ENCODE measurements around the gene ATP13A3.
A peak's percentile ranks its signal among the peaks of the same experiment; 100 is the strongest.
"Not testable (repeated sequence)": the region's sequence is repeated elsewhere in the genome, so short reads cannot be mapped to it uniquely, and the experiment has no call there.

ATP13A3 gene

DNA sequence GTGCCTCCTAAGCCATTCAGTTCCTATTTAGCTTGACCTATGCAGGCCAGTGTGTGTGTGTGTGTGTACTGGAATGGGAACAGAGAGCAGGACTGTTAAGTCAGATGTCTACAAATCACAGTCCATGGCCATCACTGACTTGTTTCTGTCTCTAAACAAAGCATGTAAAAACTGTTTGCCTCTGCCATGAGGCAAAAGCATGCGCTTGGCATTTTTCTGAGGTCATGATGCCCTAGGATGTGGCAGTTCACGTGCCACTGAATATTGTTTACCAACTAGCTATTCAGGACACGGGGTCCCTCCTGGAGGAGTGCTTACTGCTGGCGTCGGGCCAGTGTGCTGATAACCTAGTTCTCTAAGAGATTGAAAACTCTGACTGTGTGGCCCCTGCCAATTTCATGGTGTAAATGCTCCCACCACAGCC, 8.2 kb upstream of the ATP13A3 start:
- Histone ChIP-seq H2AK5ac (ENCODE audit: low read depth, low read length) (no peak overlapping the region), H3K27ac (replicated peaks; ENCODE audit: low read length) (no peak overlapping the region), H4K91ac (ENCODE audit: low read depth, low read length, poor library complexity) (no peak overlapping the region), H3K79me1 (ENCODE audit: low read depth, low read length) (no peaks in the 10 kb centered on the region), H2AFZ (ENCODE audit: low read length) (no peak overlapping the region), H2BK12ac (ENCODE audit: low read length) (no peak overlapping the region), H3K27me3 (ENCODE audit: control insufficient read depth in 3 of 3, insufficient read depth in 3 of 3, low read depth in 1 of 3, low read length in 3 of 3) (no peaks in the 10 kb centered on the region), H3K4me1 (ENCODE audit: control insufficient read depth in 2 of 2, insufficient read depth in 1 of 2, low read depth in 1 of 2, low read length in 2 of 2) (peaks cover 0 to 5% of the 10 kb centered on the region in 2 donors), H2BK15ac (ENCODE audit: low read length) (no peak overlapping the region), H4K8ac (ENCODE audit: low read depth, low read length) (peak overlapping the region; percentile 48), H3K4ac (ENCODE audit: low read length) (no peak overlapping the region), H3K23ac (ENCODE audit: low read depth, low read length, poor library complexity) (no peak overlapping the region), H3K36me3 (replicated peaks in 1 of 2; ENCODE audit: control insufficient read depth in 2 of 2, insufficient read depth in 2 of 2, low read length in 2 of 2) (no peaks in the 10 kb centered on the region), H3K4me2 (ENCODE audit: insufficient read depth, low read length, poor library complexity, severe bottlenecking) (no peak overlapping the region), H2BK120ac (ENCODE audit: low read depth, low read length) (no peak overlapping the region), H2BK5ac (ENCODE audit: low read length) (no peak overlapping the region), H3K9ac (ENCODE audit: low read depth, low read length, poor library complexity) (no peak overlapping the region), H3K4me3 (ENCODE audit: low read length in 2 of 2) (no peak overlapping the region), H3K18ac (ENCODE audit: low read length) (no peak overlapping the region), H3K14ac (ENCODE audit: low read length) (no peak overlapping the region), H3K9me3 (replicated peaks in 1 of 2; ENCODE audit: control insufficient read depth in 2 of 2, insufficient read depth in 1 of 2, low read depth in 1 of 2, low read length in 2 of 2) (peaks cover 0 to 2% of the 10 kb centered on the region in 2 donors)
- no peak for DNase-seq (ENCODE audit: low spot score)
- no CpG with 5 or more reads among the region's 5 CpGs for WGBS, 2 donors (ENCODE audit: extremely low coverage in 2 of 2, insufficient read length in 2 of 2, insufficient replicate concordance in 1 of 2)

DNA sequence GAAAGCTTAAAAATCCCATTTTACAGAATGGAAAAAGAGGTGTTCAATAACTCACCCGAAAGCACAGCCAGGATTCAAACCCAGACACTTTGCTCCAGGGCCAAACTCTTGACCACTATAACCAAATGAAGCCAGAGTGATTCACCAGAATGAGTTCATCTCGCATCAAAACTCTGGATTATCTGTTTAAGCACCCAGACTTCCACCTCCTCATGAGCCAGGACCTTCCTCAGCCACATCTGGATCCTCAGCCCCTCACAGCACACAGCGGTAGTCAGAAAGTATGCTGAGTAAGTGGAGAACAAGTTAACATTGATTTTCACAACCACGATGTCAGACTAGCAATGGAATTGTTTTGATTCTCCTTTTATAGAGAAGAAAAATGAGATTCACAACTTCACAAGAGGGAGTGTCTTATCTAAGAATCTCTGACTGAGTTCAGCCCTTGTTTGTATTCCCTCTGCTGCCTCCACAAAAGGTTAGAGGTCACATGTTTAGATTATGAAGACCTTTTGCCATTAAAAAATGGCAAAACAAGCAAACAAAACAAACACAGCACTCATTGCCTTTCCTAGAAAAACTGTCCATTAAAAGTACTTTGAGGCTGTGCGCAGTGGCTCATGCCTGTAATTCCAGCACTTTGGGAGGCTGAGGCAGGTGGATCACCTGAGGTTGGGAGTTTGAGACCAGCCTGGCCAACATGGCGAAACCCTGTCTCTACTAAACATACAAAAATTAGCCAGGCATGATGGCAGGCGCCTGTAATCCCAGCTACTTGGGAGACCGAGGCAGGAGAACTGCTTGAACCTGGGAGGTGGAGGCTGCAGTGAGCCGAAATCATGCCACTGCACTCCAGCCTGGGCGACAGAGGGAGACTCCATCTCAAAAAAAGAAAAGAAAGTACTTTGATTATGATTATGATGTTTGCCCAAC, 7.5 kb upstream of the ATP13A3 start:
- H3K14ac ChIP-seq (ENCODE audit: low read length); H2AFZ ChIP-seq (ENCODE audit: low read length); H2BK12ac ChIP-seq (ENCODE audit: low read length); H3K36me3 ChIP-seq (replicated peaks in 1 of 2; ENCODE audit: control insufficient read depth in 2 of 2, insufficient read depth in 2 of 2, low read length in 2 of 2); H3K4me1 ChIP-seq (ENCODE audit: control insufficient read depth in 2 of 2, insufficient read depth in 1 of 2, low read depth in 1 of 2, low read length in 2 of 2); H3K18ac ChIP-seq (ENCODE audit: low read length); H3K4ac ChIP-seq (ENCODE audit: low read length); H3K4me3 ChIP-seq (ENCODE audit: low read length in 2 of 2); H3K27ac ChIP-seq (replicated peaks; ENCODE audit: low read length); H3K9ac ChIP-seq (ENCODE audit: low read depth, low read length, poor library complexity); H3K23ac ChIP-seq (ENCODE audit: low read depth, low read length, poor library complexity); H2BK15ac ChIP-seq (ENCODE audit: low read length); DNase-seq (ENCODE audit: low spot score); H3K79me1 ChIP-seq (ENCODE audit: low read depth, low read length); H3K4me2 ChIP-seq (ENCODE audit: insufficient read depth, low read length, poor library complexity, severe bottlenecking); H2BK5ac ChIP-seq (ENCODE audit: low read length); H3K9me3 ChIP-seq (replicated peaks in 1 of 2; ENCODE audit: control insufficient read depth in 2 of 2, insufficient read depth in 1 of 2, low read depth in 1 of 2, low read length in 2 of 2); H3K27me3 ChIP-seq (ENCODE audit: control insufficient read depth in 3 of 3, insufficient read depth in 3 of 3, low read depth in 1 of 3, low read length in 3 of 3); H4K8ac ChIP-seq (ENCODE audit: low read depth, low read length); H2AK5ac ChIP-seq (ENCODE audit: low read depth, low read length); H2BK120ac ChIP-seq (ENCODE audit: low read depth, low read length); H4K91ac ChIP-seq (ENCODE audit: low read depth, low read length, poor library complexity): not testable (repeated sequence)
- no CpG with 5 or more reads among the region's 10 CpGs for WGBS, 2 donors (ENCODE audit: extremely low coverage in 2 of 2, insufficient read length in 2 of 2, insufficient replicate concordance in 1 of 2)

DNA sequence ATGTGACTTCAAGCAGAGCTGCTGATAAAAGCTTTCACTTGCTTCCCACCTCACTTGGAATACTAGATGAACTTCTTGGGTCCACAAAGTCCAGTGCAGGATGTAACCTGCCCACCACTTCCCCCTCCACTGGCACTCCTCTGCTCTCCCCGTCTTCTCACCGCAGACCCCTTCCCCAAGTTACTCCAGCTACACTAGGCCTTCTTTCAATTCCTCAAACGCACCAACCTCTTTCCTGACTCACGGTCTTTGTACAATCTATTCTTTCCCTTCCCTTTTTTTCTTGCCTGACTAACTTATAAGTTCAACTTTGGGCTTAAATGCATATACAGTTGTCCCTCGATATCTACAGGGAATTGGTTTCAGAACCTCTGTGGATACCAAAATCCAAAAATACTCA, 5.2 kb upstream of the ATP13A3 start:
- no peaks in the 10 kb centered on the region for H3K36me3 ChIP-seq (replicated peaks in 1 of 2; ENCODE audit: control insufficient read depth in 2 of 2, insufficient read depth in 2 of 2, low read length in 2 of 2)
- H3K4me1 ChIP-seq (ENCODE audit: control insufficient read depth in 2 of 2, insufficient read depth in 1 of 2, low read depth in 1 of 2, low read length in 2 of 2): no peaks in the 10 kb centered on the region

More for the DNA sequence above, 5.2 kb upstream of the ATP13A3 start:
- H3K27me3 ChIP-seq (ENCODE audit: control insufficient read depth in 3 of 3, insufficient read depth in 3 of 3, low read depth in 1 of 3, low read length in 3 of 3): peaks cover 0 to 13% (median 0%) of the 10 kb centered on the region in 3 experiments
- H3K9ac ChIP-seq (ENCODE audit: low read depth, low read length, poor library complexity): no peak overlapping the region
- no peak for DNase-seq (ENCODE audit: low spot score)
- no peak overlapping the region for H2AFZ ChIP-seq (ENCODE audit: low read length)
- no peak overlapping the region for H3K23ac ChIP-seq (ENCODE audit: low read depth, low read length, poor library complexity)
- no peak overlapping the region for H3K4me3 ChIP-seq (ENCODE audit: low read length in 2 of 2)
- no peaks in the 10 kb centered on the region for H3K79me1 ChIP-seq (ENCODE audit: low read depth, low read length)
- H3K4ac ChIP-seq (ENCODE audit: low read length): no peak overlapping the region
- no peak overlapping the region for H2AK5ac ChIP-seq (ENCODE audit: low read depth, low read length)
- no peak overlapping the region for H2BK120ac ChIP-seq (ENCODE audit: low read depth, low read length)
- no peak overlapping the region for H4K91ac ChIP-seq (ENCODE audit: low read depth, low read length, poor library complexity)
- no peak overlapping the region for H2BK5ac ChIP-seq (ENCODE audit: low read length)
- 100% methylated on average over 1 of the region's 5 CpGs; no CpG with 5 or more reads in 1 of the 2 donors for WGBS, 2 donors (ENCODE audit: extremely low coverage in 2 of 2, insufficient read length in 2 of 2, insufficient replicate concordance in 1 of 2)
- no peak overlapping the region for H3K18ac ChIP-seq (ENCODE audit: low read length)
- no peak overlapping the region for H3K27ac ChIP-seq (replicated peaks; ENCODE audit: low read length)
- H3K9me3 ChIP-seq (replicated peaks in 1 of 2; ENCODE audit: control insufficient read depth in 2 of 2, insufficient read depth in 1 of 2, low read depth in 1 of 2, low read length in 2 of 2): peaks cover 2 to 6% of the 10 kb centered on the region in 2 donors
- H3K4me2 ChIP-seq (ENCODE audit: insufficient read depth, low read length, poor library complexity, severe bottlenecking): no peak overlapping the region
- no peak overlapping the region for H4K8ac ChIP-seq (ENCODE audit: low read depth, low read length)
- no peak overlapping the region for H2BK15ac ChIP-seq (ENCODE audit: low read length)
- no peak overlapping the region for H3K14ac ChIP-seq (ENCODE audit: low read length)
- H2BK12ac ChIP-seq (ENCODE audit: low read length): no peak overlapping the region

Measured in neuronal stem cell (in vitro differentiated cells).